ENCODE measurements around the gene ACOT11.

DNA sequence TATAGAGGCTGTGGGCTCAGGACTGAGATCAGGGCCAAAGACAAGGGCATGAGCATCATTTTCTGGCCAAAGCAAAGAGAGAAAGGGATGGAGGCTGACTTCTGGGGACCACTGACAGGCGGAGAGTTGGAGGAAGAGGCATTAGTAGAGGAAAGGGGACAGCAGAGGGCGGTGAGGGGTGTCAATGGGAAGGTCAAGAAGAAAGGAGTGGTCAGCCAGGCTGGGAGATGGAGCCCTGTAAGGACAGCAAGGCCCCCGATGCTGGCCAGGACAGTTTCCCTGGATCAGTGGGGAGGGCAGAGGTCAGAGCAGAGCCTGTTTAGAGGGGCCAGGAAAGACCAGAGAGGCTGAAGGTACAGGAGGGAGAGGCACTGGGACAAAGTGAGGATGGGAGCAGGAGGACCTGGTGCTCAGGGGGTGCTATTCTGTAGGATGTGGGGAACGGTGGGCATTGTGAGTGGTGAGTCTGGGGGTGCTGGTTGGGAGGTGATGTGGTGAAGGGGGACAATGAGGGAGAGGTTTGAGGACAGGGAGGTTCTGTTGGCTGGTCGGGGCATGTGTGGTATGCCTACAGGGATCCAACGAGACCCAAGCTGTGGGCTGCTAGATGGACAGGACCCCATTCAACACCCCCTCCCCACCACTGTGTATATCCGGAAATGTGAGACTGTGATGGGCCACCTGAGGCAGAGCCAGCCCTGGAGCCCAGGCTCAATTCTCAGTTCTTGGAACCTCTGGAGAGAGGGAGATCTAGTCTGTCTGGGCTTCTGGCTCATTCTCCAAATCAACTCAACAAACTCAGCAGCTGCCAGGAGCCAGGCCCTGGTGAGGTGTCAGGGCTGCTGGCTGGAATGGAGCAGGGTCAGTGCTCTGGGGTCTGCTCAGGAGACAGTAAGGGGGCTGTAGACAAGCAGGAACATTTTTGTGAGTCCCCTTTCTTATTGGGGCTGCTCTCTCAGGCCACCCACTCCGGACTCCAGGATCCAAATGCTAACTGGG lies 76.7 kb downstream of the ACOT11 start:
- TF ChIP-seq CTCF (IDR thresholded peaks at IDR 0.05) (no peak), POLR2AphosphoS5 (IDR thresholded peaks at IDR 0.05; ENCODE audit: low read depth, low read length) (no peak), TCF7L2 (IDR thresholded peaks at IDR 0.05; ENCODE audit: low read depth, low read length) (no peak)
